GM21825 (cell line): ENCODE measurements around the gene HSPA12B.

Experiments used
- ATAC-seq: cut with Tn5 transposase; IDR thresholded peaks from one replicate; pipeline ENCODE4 v1.9.1; 2021; ENCODE audit warnings: mild to moderate bottlenecking, moderate library complexity; ENCODE audit not compliant: unreplicated experiment

HSPA12B gene

GRCh38 chr20:3744806-3745685, 12.6 kb downstream of the HSPA12B start:
- ATAC-seq: no peak

- ATAC-seq: no peak
Measured at GRCh38 chr20:3745686-3746173, 13.2 kb downstream of the HSPA12B start.

GRCh38 chr20:3747471-3747870, 15.0 kb downstream of the HSPA12B start:
- ATAC-seq: no peak

GRCh38 chr20:3748073-3748472, 15.6 kb downstream of the HSPA12B start:
- ATAC-seq: no peak

- ATAC-seq: no peak
Measured at GRCh38 chr20:3749087-3749688, 16.7 kb downstream of the HSPA12B start.

- ATAC-seq: no peak
Measured at GRCh38 chr20:3749689-3750531, 17.4 kb downstream of the HSPA12B start.

GRCh38 chr20:3751305-3751674, 18.8 kb downstream of the HSPA12B start:
- ATAC-seq: no peak

- ATAC-seq: no peak
Measured at GRCh38 chr20:3751675-3752385, 19.3 kb downstream of the HSPA12B start.

GRCh38 chr20:3752386-3752759, 19.9 kb downstream of the HSPA12B start:
- no peak for ATAC-seq

GRCh38 chr20:3753098-3753497, 20.6 kb downstream of the HSPA12B start:
- no peak for ATAC-seq

GRCh38 chr20:3753501-3754275, 21.2 kb downstream of the HSPA12B start:
- no peak for ATAC-seq

GRCh38 chr20:3754276-3754630, 21.8 kb downstream of the HSPA12B start:
- ATAC-seq: no peak

GRCh38 chr20:3755269-3755668, 22.8 kb downstream of the HSPA12B start:
- ATAC-seq: no peak

- ATAC-seq: no peak
Measured at GRCh38 chr20:3755814-3756480, 23.5 kb downstream of the HSPA12B start.

GRCh38 chr20:3757268-3757667, 24.8 kb downstream of the HSPA12B start:
- ATAC-seq: no peak

- no peak for ATAC-seq
Measured at GRCh38 chr20:3758566-3758965, 26.1 kb downstream of the HSPA12B start.

GRCh38 chr20:3759316-3759823, 26.9 kb downstream of the HSPA12B start:
- ATAC-seq: no peak

GRCh38 chr20:3759884-3760283, 27.4 kb downstream of the HSPA12B start:
- no peak for ATAC-seq

GRCh38 chr20:3760655-3761348, 28.3 kb downstream of the HSPA12B start:
- no peak for ATAC-seq
